DMS114 treated with DMSO at 0.1 percent for 48 hours (cell line): ENCODE measurements around the gene CACNG7.

Source experiments
- DNase-seq: peaks from one replicate; lab custom pipeline; 2025; ENCODE audit not compliant: unreplicated experiment; lab: John Stamatoyannopoulos, UW

The CACNG7 gene

GRCh38 chr19:53981376-53981951 is 72.4 kb downstream of the CACNG7 start:
- no peak for DNase-seq

DNA sequence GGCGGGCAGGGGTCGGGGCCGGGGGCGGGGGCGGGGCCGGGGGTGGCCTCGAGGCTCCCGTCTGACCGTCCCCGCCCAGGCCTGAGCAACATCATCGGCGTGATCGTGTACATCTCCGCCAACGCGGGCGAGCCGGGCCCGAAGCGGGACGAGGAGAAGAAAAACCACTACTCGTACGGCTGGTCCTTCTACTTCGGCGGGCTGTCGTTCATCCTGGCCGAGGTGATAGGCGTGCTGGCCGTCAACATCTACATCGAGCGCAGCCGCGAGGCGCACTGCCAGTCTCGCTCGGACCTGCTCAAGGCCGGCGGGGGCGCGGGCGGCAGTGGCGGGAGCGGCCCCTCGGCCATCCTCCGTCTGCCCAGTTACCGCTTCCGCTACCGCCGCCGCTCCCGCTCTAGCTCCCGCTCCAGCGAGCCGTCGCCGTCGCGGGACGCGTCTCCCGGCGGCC is 72.9 kb downstream of the CACNG7 start:
- DNase-seq: peak; percentile 21

DNA sequence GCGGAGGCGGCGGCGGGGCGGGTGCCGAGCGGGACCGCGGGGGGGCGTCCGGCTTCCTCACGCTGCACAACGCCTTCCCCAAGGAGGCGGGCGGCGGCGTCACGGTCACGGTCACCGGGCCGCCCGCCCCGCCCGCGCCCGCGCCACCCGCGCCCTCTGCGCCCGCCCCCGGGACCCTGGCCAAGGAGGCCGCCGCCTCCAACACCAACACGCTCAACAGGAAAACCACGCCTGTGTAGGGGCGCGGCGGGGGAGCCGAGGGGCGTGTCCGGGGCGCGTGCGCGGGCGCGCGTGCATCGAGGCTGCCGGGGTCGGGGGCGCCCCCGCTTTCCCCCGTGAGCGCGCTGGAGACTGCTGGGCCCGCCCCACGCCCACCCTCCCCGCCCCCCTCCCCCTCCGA is 73.5 kb downstream of the CACNG7 start:
- no peak for DNase-seq

DNA sequence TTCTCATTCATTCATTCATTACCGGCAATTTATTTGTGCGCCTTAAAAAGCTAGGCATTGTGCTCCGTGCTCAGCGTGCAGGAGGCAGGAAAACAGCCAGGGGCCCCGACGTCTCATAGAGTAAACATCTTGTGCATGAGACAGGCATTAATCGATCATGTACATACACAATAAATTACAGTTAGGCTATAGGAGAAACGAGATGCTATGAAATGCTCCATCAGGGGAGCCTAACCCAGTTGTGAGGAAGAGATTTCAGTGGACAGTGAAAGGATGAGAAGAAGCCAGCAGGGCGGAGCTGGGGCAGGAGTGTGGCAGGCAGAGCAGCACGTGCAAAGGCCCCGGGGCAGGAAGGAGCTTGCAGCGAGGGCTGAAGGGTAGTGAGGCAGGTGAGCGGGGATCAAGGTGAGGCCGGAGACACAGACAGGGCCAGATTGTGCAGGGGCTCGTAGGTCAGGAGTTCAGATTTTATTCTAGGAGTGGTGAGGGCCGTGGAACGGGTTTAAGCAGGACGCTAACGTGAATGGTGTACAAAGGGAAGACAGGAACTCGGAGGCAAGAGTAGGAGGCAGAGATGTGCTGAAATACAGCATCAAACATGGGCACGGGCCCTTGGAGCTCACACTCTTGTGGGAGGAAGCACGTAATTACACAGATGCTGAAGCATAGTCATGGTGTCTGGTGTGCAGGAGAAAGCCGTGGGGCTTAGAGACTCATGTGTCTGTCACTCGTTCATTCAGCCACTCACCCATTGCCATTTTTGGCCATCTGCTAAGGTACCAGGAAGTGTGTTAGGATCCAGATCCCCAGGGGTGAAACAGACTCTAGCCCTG is 74.6 kb downstream of the CACNG7 start:
- no peak for DNase-seq

- no peak for DNase-seq
Measured at GRCh38 chr19:53985863-53986262, 76.8 kb downstream of the CACNG7 start.

DNA sequence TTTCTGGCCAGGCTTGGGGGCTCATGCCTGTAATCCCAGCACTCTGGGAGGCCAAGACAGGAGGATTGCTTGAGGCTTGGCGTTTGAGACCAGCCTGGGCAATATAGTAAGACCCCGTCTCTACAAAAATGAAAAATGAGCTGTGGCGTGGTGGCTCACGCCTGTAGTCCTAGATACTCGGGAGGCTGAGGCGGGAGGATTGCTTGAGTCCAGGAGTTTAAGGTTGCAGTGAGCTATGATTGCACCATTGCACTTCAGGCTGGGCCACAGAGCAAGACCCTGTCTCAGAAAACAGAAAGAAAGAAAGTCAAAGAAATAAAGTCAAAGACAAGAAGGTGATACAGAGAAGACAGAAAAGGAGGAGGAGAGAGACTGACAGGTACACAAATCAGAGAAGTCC is 79.9 kb downstream of the CACNG7 start:
- DNase-seq: no peak

- DNase-seq: no peak
Measured at GRCh38 chr19:53989600-53990533, 80.8 kb downstream of the CACNG7 start.

DNA sequence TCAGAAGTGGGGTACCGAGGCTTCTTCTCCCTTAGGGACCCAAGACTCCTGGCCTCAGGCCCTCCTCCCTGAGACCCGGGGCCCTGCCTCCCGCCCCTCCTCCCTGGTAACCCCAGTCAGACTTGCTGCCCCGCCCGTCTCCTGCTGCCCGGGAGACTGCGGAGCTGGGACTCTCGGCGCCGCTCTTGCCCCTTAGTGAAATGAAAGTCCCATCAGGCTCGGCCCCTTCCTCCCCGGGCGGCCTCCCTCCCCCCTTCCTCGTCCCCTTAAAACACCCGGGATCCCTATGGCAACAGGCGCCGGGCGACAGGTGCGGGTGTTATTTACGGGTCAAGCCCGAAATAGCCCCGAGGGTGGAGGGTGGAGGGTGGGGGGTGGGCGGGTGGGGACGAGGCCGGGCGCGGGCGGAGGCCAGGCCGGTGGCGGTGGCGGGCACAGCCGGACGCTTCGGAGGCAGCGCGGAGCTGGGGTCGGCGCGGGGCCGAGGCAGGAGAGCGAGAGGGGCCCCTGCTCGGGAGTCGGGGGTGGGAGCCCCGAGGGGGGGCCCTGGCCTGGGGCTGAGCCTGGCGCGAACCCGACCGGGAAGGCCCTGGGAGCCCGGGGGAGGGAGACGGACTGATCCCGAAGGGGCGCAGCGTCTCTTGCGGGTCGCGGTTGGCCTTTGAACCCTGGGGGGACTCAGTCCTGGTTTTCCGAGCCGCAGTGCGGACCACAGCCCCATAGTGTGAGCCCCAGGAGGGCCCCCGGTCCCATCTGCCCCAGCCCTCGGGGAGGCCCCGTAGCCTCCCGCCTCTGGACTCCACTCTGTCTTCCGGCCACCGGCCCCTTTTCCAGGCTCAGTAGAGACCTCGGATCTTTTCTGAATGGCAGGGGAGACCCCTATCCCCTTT is 82.4 kb downstream of the CACNG7 start, which contains the start of gene CACNG6:
Gene CACNG6, plus strand, starts transcription at position 414 of the 890 bp plus-strand sequence. CDS start 1,241 bp downstream, outside the sequence.
- no peak for DNase-seq

DNA sequence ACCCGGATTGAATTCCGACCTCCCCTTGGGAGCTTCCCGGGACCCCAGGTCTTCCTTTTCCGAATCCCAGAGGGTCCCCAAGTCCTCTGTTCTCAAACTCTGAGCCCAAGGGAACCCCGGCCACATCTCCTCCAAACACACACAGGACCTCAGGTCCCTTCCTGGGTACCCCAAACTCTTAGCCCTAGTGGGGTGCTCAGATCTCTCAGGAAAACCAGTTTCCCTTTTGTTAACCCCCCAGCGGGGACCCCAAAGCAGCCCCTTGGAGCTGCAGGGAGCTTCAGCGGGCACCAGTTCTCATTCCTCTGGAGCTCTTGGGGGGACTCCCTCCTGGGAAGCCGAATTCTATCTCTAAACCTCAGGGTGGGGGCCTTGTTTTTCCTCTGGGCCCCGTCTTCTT is 83.1 kb downstream of the CACNG7 start:
- DNase-seq: no peak

- DNase-seq: no peak
Measured at GRCh38 chr19:53992815-53993214, 83.7 kb downstream of the CACNG7 start.

GRCh38 chr19:53993448-53993847 is 84.4 kb downstream of the CACNG7 start:
- no peak for DNase-seq
